Activated CD4-positive, CD25-positive, alpha-beta regulatory T cell treated with anti-CD3 and anti-CD28 coated beads, Interleukin-2, amount 50 U/mL, for 24 hours (primary cell): Measurements from ENCODE around the gene RPRD1A.
A peak's percentile ranks its signal among the peaks of the same experiment; 100 is the strongest.
"Not testable (repeated sequence)": the region's sequence is repeated elsewhere in the genome, so short reads cannot be mapped to it uniquely, and the experiment has no call there.

Source experiments
- ATAC-seq, 2 donors: fragments of 150-1000 bp; cut with Tn5 transposase; one replicate each; pipeline ENCODE4 v1.10.0; 2021; ENCODE audit warnings: mild to moderate bottlenecking in 1 of 2, moderate library complexity in 1 of 2

RPRD1A gene

DNA sequence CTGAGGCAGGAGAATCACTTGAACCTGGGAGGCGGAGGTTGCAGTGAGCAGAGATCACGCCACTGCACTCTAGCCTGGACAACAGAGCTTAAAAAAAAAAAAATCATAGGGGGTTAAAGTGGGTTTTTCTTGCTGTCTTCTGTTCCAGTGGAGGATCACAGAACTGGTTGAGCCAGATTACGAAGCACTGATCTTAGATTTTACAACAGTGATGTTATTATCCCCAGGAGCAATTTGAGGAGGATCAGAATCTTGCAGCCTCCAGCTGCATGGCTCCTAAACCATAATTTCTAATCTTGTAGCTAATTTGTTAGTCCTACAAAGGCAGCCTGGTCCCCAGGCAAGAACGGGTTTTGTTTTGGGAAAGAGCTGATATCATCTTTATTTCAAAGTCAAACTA lies 99.5 kb downstream of the RPRD1A start:
- not testable (repeated sequence) for ATAC-seq

DNA sequence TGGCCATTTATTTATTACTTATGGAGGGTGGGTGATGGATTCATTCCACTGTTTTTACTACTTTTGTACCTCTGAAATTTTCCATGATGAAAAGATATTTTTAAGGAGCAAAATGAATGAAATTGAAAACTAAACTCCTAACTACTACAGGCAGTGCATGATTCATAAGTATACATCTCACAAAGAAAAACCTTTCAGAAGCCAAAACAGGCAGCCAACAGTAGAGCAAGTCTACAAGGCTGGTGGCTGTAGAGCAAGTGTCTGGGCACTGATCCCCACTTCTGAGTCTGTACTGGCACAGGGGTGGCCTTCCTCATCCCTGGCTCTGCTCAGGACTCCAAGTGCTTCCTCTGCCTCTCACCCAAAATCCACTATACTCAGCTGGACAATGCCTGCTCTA lies 103.0 kb downstream of the RPRD1A start:
- no peak for ATAC-seq

DNA sequence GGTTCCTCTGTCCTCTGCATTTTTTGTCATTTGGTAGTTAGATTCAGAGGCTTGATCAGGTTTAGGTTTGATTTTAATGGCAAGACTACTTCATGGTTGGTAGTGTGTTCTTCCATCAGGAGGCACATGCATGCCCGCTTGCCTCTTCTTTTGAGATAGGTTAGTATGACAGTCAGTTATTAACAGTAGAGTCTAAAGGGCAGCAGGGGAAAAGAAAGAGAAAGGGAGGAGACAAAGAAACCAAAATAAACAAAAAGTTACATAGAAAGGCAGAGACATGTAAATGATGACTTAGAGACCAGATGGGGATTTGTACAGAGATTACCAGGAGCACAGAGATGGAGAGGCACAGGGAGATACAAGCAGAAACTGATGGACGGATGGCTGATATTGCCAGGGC lies 105.0 kb downstream of the RPRD1A start:
- ATAC-seq, result no peak

DNA sequence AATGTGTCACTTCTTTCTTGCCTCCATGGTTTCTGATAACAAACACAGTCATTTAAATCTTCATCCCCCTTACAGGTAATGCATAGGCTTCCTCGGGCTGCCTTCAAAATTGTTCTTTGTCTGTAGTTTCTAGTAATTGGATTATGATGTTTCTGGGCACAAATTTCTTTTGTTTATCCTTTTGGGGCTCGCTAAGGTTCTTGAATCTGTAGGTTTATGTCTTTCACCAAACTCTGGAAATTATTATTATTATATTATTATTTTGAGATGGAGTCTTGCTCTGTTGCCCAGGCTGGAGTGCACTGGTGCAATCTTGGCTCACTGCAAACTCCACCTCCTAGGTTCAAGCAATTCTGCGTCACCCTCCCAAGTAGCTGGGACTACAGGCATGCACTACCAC lies 111.1 kb downstream of the RPRD1A start:
- no peak for ATAC-seq

DNA sequence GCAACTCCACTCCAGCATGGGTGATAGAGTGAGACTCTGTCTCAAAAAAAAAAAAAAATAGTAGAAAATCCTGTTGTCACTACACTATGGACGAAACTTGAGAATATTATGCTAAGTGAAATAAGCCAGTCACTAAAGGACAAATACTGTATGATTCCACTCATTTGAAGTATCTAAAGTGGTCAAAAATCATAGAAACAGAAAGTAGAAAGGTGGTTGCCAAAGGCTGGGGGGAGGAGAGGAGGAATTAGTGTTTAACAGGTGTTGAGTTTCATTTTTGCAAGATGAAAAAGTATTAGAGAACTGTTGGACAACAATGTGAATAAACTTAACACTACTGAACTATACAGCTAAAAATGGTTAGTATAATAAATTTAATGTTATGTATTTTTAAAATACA lies 113.7 kb downstream of the RPRD1A start:
- ATAC-seq, result no peak

DNA sequence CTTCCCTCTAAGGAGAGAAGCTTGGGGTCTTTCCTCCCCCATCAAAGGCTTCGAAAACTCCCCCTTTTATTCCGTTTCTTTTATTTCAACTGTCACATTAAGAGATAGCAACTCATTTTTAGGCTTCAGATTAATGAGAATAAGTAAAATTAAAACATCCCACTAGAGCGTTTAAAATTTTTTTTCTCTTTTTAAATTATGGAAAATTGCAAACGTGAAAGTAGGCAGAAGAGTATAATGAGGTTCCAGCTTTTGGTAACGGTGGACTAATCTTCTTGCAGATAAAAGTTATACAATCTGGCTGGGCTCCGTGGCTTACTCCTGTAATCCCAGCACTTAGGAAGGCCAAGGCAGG lies 116.8 kb downstream of the RPRD1A start:
- no peak for ATAC-seq

DNA sequence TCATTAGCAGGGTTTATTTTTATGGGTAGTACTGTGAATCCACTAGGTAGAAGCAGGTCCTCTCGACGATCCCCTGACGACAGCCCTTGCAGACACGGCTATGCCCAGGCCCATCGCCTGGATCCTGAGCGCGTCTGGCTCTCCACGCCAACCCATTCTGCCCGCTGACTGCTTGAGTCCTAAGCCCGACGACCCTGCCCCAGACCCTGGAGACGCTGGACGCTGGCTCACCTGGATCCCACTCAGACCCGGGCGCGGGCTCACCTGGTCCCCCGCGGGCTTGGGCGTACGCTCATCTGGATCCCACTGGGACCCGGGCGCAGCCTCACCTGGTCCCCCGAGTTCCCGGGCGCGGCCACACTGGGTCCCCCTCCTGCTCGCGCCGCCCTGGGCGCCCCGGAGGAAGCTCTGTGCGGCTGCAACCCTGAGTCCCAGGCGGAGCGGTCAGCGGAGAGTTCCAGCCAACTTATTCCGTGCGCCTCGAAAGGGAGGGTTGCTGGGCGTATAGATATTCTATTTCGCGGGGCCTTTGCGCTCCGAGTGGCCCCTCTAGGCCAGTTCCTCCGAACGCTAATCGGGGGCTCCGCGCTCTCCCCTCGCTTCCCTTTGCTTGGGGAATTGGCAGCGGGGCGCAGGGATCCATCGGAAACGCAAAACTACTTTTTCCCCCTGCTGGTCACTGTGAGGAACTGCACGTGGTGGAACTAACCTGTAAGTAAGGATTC lies 117.3 kb downstream of the RPRD1A start:
- ATAC-seq, result peak; percentile 59 to 67

DNA sequence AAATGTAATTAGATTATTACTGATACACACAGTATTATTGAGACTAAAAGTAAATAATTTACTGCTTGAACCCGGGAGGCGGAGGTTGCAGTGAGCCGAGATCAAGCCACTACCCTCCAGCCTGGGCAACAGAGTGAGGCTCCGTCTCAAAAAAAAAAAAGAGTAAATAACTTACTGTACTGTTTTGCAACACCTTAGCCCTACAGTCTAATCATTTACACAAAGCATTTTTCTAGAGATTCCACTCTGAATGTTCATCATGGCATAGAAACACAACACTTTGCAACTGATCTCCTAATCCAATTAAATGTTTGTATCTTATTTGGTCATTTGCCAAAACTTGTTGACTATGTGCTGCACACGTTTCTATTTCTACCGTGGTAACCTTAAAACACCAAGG lies 118.3 kb downstream of the RPRD1A start:
- no peak for ATAC-seq

DNA sequence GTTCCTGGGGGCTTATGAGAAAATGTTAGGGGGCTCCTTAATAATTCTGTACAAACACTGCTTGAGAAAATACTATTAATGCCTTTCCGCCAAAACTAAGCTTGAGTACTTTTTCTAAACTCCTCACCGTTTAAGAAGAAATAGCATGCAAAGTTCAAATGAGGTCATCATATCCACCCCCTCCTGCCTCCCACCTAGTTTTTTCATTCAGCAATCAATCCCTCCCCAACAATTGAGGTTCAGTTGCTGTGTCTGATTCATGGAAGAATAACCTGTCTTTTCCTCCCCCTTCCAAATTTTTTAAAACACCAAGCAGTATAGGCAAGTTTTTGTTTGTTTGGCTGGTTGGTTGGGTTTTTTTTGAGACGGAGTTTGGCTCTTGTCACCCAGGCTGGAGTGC lies 119.3 kb downstream of the RPRD1A start:
- no peak for ATAC-seq

DNA sequence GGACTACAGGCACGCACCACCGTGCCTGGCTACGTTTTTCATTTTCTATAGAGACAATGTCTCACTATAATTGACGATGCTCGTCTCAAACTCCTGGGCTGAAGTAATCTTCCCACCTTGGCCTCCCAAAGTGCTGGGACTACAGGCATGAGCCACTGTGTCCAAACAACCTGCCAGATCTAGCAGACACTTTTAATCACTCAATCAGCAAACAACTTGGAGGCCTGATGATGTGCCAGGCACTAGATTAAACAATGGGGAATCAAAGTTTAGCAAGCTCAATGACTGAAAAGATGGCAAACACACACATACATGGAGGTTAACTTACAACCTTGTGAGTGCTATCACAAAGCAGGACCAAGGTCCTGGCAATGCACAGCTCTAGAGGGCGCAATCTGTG lies 124.7 kb downstream of the RPRD1A start:
- ATAC-seq, result no peak

DNA sequence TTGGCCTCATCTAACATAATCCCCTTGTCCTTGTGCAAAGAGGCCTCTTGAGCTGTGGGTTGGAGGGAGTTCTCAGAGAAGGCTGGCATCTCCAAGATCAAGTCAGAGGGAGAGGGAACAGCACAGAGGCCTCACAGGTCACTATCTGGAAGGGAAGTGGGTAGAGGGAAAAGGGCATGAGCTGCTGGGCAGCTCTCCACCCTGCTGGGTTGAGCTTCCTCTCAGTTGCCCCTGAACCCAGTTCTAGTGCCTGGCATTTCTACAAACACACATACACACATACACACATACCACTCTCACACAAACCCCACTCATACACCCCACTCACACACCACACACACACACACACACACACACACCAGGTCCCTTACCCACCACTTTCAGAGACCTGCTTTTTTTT lies 125.2 kb downstream of the RPRD1A start:
- ATAC-seq, result no peak

DNA sequence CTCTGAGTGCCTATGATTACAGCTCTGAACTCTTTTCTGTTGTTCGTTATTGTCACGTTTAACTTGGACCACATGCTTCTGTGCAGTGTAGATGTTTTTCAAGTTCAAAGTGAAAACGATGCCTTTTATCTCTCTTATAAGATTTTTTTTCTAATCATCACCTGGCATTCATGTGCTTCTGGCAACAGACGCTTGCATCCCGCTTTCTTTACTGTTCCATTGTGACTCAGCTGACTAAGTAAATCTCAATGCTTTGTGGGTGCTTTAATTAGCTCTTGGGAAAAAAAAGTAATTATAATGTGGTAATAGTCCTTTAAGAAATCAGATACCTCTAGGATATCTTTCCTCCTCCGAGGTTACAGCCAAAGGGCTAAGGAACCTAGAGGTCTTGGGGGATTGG lies 126.1 kb downstream of the RPRD1A start:
- ATAC-seq, result no peak
